ENCODE measurements around the gene MYH13.

DNA sequence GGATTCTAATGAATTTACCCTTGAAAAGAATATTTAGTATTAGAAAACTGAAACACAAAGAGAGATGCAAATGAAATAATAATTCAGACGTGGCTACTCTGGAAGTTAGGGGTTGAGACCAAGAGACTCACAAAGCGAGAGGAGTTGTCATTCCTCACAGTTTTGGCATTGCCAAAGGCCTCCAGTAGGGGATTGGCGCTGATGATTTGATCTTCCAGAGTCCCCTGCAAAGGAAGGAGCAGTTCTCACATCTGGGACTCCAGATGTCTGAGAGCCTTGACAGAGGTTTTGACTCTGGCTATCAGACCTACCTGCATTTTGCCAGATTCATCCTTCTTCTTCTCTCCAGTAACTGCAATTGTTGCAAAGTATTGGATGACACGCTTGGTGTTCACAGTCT, 42.4 kb upstream of the MYH13 start:
- TF ChIP-seq RBM39 (IDR thresholded peaks at IDR 0.05; ENCODE audit: low read depth, low read length, poor library complexity, severe bottlenecking) (no peak), SIN3A (IDR thresholded peaks at IDR 0.05; ENCODE audit: borderline replicate concordance, low read depth, low read length) (no peak), ESRRA (CRISPR knock-in tag; IDR thresholded peaks at IDR 0.05; ENCODE audit: low read depth) (no peak), POLR2A (IDR thresholded peaks at IDR 0.05; ENCODE audit: insufficient read depth in 1 of 2, low read depth in 2 of 2, low read length in 2 of 2) (no peak)
- TF ChIP-seq, protein P1, sequence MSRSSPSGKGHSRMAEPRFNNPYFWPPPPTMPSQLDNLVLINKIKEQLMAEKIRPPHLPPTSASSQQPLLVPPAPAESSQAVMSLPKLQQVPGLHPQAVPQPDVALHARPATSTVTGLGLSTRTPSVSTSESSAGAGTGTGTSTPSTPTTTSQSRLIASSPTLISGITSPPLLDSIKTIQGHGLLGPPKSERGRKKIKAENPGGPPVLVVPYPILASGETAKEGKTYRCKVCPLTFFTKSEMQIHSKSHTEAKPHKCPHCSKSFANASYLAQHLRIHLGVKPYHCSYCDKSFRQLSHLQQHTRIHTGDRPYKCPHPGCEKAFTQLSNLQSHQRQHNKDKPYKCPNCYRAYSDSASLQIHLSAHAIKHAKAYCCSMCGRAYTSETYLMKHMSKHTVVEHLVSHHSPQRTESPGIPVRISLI (CRISPR knock-in tag; IDR thresholded peaks at IDR 0.05; ENCODE audit: borderline replicate concordance), result no peak
- TF ChIP-seq, protein P2, sequence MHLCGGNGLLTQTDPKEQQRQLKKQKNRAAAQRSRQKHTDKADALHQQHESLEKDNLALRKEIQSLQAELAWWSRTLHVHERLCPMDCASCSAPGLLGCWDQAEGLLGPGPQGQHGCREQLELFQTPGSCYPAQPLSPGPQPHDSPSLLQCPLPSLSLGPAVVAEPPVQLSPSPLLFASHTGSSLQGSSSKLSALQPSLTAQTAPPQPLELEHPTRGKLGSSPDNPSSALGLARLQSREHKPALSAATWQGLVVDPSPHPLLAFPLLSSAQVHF (CRISPR knock-in tag; IDR thresholded peaks at IDR 0.05), result no peak

Data from HepG2 (cell line).